Neural progenitor cell (in vitro differentiated cells): ENCODE results near the gene SORT1. TPM values are rescaled to one million over a fixed set of nuclear protein-coding genes. Genes with fewer than 3 reads are reported as not detected.

Source experiments
- DNase-seq: peaks from one replicate; pipeline ENCODE4 v3.0.0-alpha.2; 2016; ENCODE audit warnings: low spot score
- H2AFZ ChIP-seq: fragments of 200-600 bp; sonication (generic); replicated peaks from 2 replicates; pipeline ENCODE4 v1.6.1; 2016; ENCODE audit warnings: antibody characterized with exemption
- H3F3A ChIP-seq: fragments of 200-600 bp; sonication (generic); 2 replicates; pipeline ENCODE4 v1.6.1; 2016; ENCODE audit warnings: antibody characterized with exemption, low read depth
- H3K27ac ChIP-seq: fragments of 200-600 bp; sonication (generic); 2 replicates; pipeline ENCODE4 v1.5.1; 2016; ENCODE audit warnings: mild to moderate bottlenecking
- H3K27me3 ChIP-seq: fragments of 200-600 bp; sonication (generic); 2 replicates; pipeline ENCODE4 v1.6.1; 2016; ENCODE audit warnings: mild to moderate bottlenecking, moderate library complexity
- H3K36me3 ChIP-seq: fragments of 200-600 bp; sonication (generic); 2 replicates; pipeline ENCODE4 v1.5.1; 2016
- H3K4me1 ChIP-seq: fragments of 200-600 bp; sonication (generic); 2 replicates; pipeline ENCODE4 v1.6.1; 2016; ENCODE audit warnings: mixed run types
- H3K4me2 ChIP-seq: fragments of 200-600 bp; sonication (generic); 2 replicates; pipeline ENCODE4 v1.6.1; 2016
- H3K4me3 ChIP-seq: fragments of 200-600 bp; sonication (generic); 2 replicates; pipeline ENCODE4 v1.5.1; 2016
- H3K79me2 ChIP-seq: fragments of 200-600 bp; sonication (generic); 2 replicates; pipeline ENCODE4 v1.6.1; 2016; ENCODE audit warnings: low read depth
- H3K9ac ChIP-seq: fragments of 200-600 bp; sonication (generic); 2 replicates; pipeline ENCODE4 v1.6.1; 2016
- H3K9me3 ChIP-seq: fragments of 200-600 bp; sonication (generic); 2 replicates; pipeline ENCODE4 v1.5.1; 2016; ENCODE audit warnings: low read depth
- H4K20me1 ChIP-seq: fragments of 200-600 bp; sonication (generic); 2 replicates; pipeline ENCODE4 v1.6.1; 2016; ENCODE audit warnings: low read depth
- H3K27ac Mint-ChIP-seq: 3 replicates; pipeline ENCODE4 v1.8.0; 2021; ENCODE audit warnings: mixed read lengths
- H3K27me3 Mint-ChIP-seq: 2 replicates; pipeline ENCODE4 v1.8.0; 2022; ENCODE audit warnings: low read depth, mild to moderate bottlenecking, inconsistent platforms, moderate library complexity, mixed read lengths; ENCODE audit not compliant: insufficient read depth
- H3K36me3 Mint-ChIP-seq: 3 replicates; pipeline ENCODE4 v1.8.0; 2021; ENCODE audit warnings: mixed read lengths
- H3K4me1 Mint-ChIP-seq: 3 replicates; pipeline ENCODE4 v1.8.0; 2021; ENCODE audit warnings: mixed read lengths
- H3K4me3 Mint-ChIP-seq: 3 replicates; pipeline ENCODE4 v1.8.0; 2021; ENCODE audit warnings: mild to moderate bottlenecking, moderate library complexity, mixed read lengths
- H3K9me3 Mint-ChIP-seq: 3 replicates; pipeline ENCODE4 v1.8.0; 2020; ENCODE audit warnings: mixed read lengths
- EZH2 ChIP-seq: fragments of 200-600 bp; sonication (generic); IDR thresholded peaks from 2 replicates; pipeline ENCODE4 v1.6.1; 2017; ENCODE audit warnings: antibody characterized with exemption, mild to moderate bottlenecking, moderate library complexity
- EZH2phosphoT487 ChIP-seq: fragments of 200-600 bp; sonication (generic); IDR thresholded peaks from 2 replicates; pipeline ENCODE4 v1.6.1; 2017; ENCODE audit warnings: antibody characterized with exemption
- total RNA-seq: library from RNA; depleted of rRNA; stranded (reverse); fragments of >200 nt; gene quantifications from 2 replicates; pipeline ENCODE4 v1.2.3, GENCODE V29; 2015; ENCODE audit warnings: low replicate concordance
- TF ChIP-seq, protein P1 (sequence below): fragments of 200-600 bp; sonication (generic); IDR thresholded peaks from 2 replicates; pipeline ENCODE4 v1.5.1; 2017; ENCODE audit warnings: antibody characterized with exemption, mild to moderate bottlenecking

The SORT1 gene
- total RNA-seq, 1 donor from 2014 or later, result 38.9 TPM

DNA sequence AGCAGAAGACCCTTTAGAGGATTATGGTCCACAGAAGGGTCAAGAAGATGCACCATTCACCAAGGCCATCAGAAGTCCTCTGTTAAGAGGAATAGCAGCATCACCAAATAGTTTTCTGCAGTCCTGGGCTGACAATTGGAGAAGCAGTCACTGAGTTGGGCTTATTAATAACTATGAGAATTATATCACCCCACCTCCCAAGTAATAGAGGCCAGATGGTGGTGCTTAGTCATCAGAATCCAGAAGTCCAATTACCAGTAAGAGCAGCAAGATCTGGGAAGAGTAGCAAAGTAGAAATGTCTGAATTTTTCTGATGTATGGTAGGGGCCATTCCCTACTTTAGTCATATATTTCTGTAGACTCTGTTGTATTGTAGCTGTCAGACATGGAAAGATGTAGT lies 34.6 kb upstream of the SORT1 start:
- H3K36me3 ChIP-seq, result no peaks in the 10 kb centered on the region
- no peak overlapping the region for H2AFZ ChIP-seq
- Mint-ChIP-seq H3K27ac (no peak overlapping the region), H3K4me1 (peaks cover 5% of the 10 kb centered on the region), H3K27me3 (no peaks in the 10 kb centered on the region), H3K36me3 (peaks cover 3% of the 10 kb centered on the region), H3K9me3 (peaks cover 9% of the 10 kb centered on the region), H3K4me3 (no peak overlapping the region)
- H3K79me2 ChIP-seq, result peaks cover 7% of the 10 kb centered on the region
- H3K9me3 ChIP-seq, result no peaks in the 10 kb centered on the region
- no peak overlapping the region for H3K4me3 ChIP-seq
- no peak overlapping the region for H3K9ac ChIP-seq
- H3K27ac ChIP-seq, result no peak overlapping the region
- H3K4me1 ChIP-seq, result peaks cover 5% of the 10 kb centered on the region
- H3F3A ChIP-seq, result peaks cover 4% of the 10 kb centered on the region
- DNase-seq, result no peak
- H3K27me3 ChIP-seq, result no peaks in the 10 kb centered on the region
- H3K4me2 ChIP-seq, result no peak overlapping the region
- H4K20me1 ChIP-seq, result no peaks in the 10 kb centered on the region
- no peak for TF ChIP-seq EZH2phosphoT487
- TF ChIP-seq, protein P1, sequence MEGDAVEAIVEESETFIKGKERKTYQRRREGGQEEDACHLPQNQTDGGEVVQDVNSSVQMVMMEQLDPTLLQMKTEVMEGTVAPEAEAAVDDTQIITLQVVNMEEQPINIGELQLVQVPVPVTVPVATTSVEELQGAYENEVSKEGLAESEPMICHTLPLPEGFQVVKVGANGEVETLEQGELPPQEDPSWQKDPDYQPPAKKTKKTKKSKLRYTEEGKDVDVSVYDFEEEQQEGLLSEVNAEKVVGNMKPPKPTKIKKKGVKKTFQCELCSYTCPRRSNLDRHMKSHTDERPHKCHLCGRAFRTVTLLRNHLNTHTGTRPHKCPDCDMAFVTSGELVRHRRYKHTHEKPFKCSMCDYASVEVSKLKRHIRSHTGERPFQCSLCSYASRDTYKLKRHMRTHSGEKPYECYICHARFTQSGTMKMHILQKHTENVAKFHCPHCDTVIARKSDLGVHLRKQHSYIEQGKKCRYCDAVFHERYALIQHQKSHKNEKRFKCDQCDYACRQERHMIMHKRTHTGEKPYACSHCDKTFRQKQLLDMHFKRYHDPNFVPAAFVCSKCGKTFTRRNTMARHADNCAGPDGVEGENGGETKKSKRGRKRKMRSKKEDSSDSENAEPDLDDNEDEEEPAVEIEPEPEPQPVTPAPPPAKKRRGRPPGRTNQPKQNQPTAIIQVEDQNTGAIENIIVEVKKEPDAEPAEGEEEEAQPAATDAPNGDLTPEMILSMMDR, result no peak
- TF ChIP-seq EZH2, result no peak

DNA sequence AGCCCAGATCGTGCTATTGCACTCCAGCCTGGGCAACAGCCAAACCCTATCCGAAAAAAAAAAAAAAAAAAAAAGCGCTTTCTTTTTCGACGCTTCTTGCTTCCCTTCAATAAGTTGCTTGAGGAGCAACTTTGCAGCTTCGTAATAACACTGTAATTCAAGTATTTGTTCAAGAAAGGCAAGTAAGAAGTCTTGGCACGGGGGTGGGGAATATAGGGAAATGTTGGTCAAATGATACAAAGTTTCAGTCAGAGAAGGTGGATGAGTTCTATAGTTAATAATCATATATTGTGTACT lies 29.4 kb upstream of the SORT1 start:
- H3K4me3 ChIP-seq, result peak overlapping the region; percentile 80
- no peaks in the 10 kb centered on the region for H3K27me3 Mint-ChIP-seq
- peak overlapping the region; percentile 95 for H3K4me2 ChIP-seq
- peak overlapping the region; percentile 22 for H3K27ac Mint-ChIP-seq
- no peaks in the 10 kb centered on the region for H3K36me3 ChIP-seq
- no peaks in the 10 kb centered on the region for H3K27me3 ChIP-seq
- peaks cover 49% of the 10 kb centered on the region for H3K79me2 ChIP-seq
- H3K9ac ChIP-seq, result peak overlapping the region; percentile 46
- H3F3A ChIP-seq, result peaks cover 14% of the 10 kb centered on the region
- H3K4me1 Mint-ChIP-seq, result peaks cover 20% of the 10 kb centered on the region
- no peaks in the 10 kb centered on the region for H3K9me3 Mint-ChIP-seq
- H3K9me3 ChIP-seq, result no peaks in the 10 kb centered on the region
- H3K4me1 ChIP-seq, result peaks cover 16% of the 10 kb centered on the region
- no peaks in the 10 kb centered on the region for H3K36me3 Mint-ChIP-seq
- peaks cover 16% of the 10 kb centered on the region for H4K20me1 ChIP-seq
- TF ChIP-seq, protein P1, result no peak
- TF ChIP-seq EZH2 (no peak), EZH2phosphoT487 (no peak)
- H3K4me3 Mint-ChIP-seq, result peak overlapping the region; percentile 97
- no peak for DNase-seq
- H2AFZ ChIP-seq, result peak overlapping the region; percentile 77
- peak overlapping the region; percentile 72 for H3K27ac ChIP-seq

DNA sequence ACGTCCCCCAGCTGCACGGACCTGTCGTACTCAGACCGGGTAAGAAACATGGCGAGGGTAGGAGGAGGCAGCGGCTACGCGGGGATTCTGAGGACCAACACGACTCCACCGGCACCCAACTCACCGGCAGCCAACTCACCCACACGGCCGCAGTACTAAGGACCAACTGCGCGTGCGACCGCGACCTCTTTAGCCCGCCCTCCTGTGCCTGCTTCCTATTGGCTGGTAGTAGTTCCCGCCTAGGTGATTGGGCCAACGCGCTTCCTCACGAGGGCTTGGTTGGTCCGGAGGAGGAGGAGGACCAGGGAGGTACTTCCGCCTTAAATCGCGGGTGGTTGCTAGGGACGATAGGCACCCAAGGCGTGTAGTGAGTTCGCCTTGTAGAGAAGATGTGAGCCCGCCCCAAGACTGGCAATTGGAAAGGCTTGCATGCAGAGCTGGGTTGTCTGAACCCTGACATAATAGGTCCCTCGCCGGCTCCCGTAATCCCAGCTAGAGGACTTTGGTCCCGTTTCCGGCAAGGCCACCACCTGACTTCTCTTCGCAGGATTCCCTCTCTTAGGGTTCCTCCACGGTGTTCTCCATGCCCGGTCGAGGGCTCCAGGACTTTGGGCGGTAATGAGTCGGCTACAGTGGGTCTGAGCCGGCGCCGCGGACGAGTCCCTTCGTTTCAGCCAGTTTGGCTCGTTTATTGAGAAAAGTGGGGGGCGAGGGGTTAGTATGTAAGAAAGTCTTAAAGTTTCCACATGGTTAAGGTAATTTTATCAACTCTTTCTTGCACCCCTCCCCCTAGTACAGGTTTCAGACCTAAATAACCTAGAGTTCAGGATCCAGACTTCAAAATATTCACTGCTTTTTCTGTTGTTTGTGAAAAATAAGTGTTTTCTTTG lies 28.8 kb upstream of the SORT1 start, which contains the start of gene PSMA5:
TSS of gene PSMA5 (minus strand) at position 168 of the 890 bp plus-strand sequence. CDS start at position 50, 118 bp downstream.
- Mint-ChIP-seq H3K27me3 (no peaks in the 10 kb centered on the region), H3K36me3 (no peaks in the 10 kb centered on the region), H3K4me3 (peak within 1 kb of the TSS; percentile 97), H3K27ac (peak within 1 kb of the TSS; percentile 70), H3K9me3 (no peaks in the 10 kb centered on the region), H3K4me1 (peaks cover 20% of the 10 kb centered on the region)
- Histone ChIP-seq H3K79me2 (peaks cover 54% of the 10 kb centered on the region), H2AFZ (peak within 1 kb of the TSS; percentile 77), H3K4me3 (peak within 1 kb of the TSS; percentile 80), H3K9me3 (no peaks in the 10 kb centered on the region), H3K4me1 (peaks cover 16% of the 10 kb centered on the region), H3K4me2 (peak within 1 kb of the TSS; percentile 95), H3K9ac (peak within 1 kb of the TSS; percentile 74), H3F3A (peaks cover 14% of the 10 kb centered on the region), H3K27ac (peak within 1 kb of the TSS; percentile 72), H3K27me3 (no peaks in the 10 kb centered on the region), H3K36me3 (no peaks in the 10 kb centered on the region), H4K20me1 (peaks cover 16% of the 10 kb centered on the region)
- DNase-seq, result peak; percentile 98
- TF ChIP-seq EZH2phosphoT487 (no peak), EZH2 (no peak)
- TF ChIP-seq, protein P1, result no peak
